ENCODE results near the gene TGOLN2.

GRCh38 chr2:85275984-85276540 is 51.7 kb downstream of the TGOLN2 start:
- TF ChIP-seq CTCF (IDR thresholded peaks at IDR 0.05) (no peak), POLR2A (IDR thresholded peaks at IDR 0.05) (no peak)
